HPDE6-E6E7 (cell line): Measurements from ENCODE around the gene SLC15A1.

ENCODE experiments used
- DNase-seq: peaks from one replicate; pipeline ENCODE4 v3.0.0; 2011; ENCODE audit warnings: missing footprints; ENCODE audit errors: extremely low spot score

SLC15A1 gene, protein sequence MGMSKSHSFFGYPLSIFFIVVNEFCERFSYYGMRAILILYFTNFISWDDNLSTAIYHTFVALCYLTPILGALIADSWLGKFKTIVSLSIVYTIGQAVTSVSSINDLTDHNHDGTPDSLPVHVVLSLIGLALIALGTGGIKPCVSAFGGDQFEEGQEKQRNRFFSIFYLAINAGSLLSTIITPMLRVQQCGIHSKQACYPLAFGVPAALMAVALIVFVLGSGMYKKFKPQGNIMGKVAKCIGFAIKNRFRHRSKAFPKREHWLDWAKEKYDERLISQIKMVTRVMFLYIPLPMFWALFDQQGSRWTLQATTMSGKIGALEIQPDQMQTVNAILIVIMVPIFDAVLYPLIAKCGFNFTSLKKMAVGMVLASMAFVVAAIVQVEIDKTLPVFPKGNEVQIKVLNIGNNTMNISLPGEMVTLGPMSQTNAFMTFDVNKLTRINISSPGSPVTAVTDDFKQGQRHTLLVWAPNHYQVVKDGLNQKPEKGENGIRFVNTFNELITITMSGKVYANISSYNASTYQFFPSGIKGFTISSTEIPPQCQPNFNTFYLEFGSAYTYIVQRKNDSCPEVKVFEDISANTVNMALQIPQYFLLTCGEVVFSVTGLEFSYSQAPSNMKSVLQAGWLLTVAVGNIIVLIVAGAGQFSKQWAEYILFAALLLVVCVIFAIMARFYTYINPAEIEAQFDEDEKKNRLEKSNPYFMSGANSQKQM

GRCh38 chr13:98752467-98753290, at the start of gene SLC15A1:
TSS of gene SLC15A1 (minus strand) at chr13:98752672. CDS start at chr13:98752598, 74 bp downstream.
- no peak for DNase-seq

- DNase-seq: no peak
Measured at GRCh38 chr13:98801626-98802418, 49.4 kb upstream of the SLC15A1 start.

DNA sequence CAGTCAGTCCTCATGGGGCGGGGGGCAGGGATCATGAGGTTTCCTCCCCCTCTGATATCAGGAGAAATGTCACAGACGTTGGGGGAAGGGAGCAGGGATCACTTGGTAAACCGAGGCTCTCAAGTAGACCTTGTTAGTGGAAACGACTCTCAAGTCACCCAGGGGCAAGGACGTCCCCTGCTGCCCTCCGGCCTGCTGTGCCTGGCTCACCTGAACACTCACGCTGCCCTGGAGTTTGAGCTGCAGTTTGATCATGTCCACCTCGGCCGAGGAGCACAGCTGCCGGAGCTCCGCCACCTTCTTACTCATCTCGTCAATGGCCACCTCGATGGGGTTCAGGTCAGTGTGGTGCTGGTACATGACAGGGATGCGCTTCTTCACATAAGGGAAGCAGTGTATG, 47.6 kb upstream of the SLC15A1 start:
- DNase-seq: no peak

- no peak for DNase-seq
Measured at GRCh38 chr13:98798849-98799645, 46.6 kb upstream of the SLC15A1 start.

GRCh38 chr13:98797456-98797855, 45.0 kb upstream of the SLC15A1 start:
- DNase-seq: no peak

GRCh38 chr13:98796798-98797197, 44.3 kb upstream of the SLC15A1 start:
- DNase-seq: no peak

DNA sequence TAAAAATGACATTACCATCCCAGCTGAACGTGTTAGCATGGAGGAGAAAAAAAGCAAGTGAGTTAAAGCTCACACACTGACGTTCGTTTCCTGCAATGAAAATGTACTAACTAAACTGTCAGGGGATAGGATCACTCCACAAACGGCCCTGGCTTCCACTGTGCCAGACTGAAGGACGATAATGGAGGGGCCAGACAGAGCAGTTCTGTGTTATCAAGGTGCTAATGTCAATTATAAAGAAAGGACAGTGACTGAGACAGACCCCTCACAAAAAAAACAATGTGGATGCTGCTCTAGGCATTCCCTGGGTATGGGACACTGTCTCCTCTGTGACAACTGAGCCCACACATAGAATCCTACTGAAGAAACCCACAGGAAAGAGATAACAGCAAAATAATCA, 43.7 kb upstream of the SLC15A1 start:
- no peak for DNase-seq

GRCh38 chr13:98795220-98795619, 42.7 kb upstream of the SLC15A1 start:
- DNase-seq: no peak

GRCh38 chr13:98794498-98794897, 42.0 kb upstream of the SLC15A1 start:
- no peak for DNase-seq

- no peak for DNase-seq
Measured at GRCh38 chr13:98792785-98793495, 40.5 kb upstream of the SLC15A1 start.

DNA sequence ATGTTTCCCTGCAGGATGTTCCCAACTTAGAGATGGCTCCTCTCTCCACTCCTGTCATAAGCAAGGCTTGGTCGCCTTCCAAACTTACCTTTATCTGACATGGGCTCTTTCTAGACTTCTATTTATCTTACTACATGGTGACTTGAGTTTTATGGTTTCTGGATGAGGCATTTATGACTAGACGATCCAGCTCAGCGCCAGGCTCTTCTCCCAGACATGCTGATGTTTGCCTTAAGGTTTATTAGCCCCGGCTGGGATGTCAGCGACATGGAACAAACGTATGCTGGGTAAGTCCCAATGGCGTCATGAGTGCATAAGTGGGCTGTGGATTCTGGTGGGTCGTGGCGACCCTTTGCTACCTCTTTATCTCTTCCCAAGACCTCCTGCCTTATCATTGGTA, 39.8 kb upstream of the SLC15A1 start:
- DNase-seq: no peak

DNA sequence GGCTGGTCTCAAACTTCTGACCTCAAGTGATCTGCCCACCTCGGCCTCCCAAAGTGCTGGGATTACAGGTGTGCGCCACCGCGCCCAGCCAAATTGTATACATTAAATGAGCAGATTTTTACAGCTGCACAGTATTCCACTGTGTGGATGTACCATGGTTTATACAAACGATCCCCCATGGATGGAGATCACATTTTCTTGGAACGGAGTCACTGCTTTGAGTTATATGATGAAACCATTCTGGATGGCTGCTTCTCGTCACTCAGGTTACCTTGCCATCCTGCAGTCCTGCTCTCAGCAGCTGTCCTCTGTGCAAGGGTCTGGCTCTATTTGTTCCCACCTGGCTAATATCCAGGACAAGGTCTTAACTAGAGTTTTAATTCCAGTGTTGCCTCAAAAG, 39.1 kb upstream of the SLC15A1 start:
- DNase-seq: no peak

DNA sequence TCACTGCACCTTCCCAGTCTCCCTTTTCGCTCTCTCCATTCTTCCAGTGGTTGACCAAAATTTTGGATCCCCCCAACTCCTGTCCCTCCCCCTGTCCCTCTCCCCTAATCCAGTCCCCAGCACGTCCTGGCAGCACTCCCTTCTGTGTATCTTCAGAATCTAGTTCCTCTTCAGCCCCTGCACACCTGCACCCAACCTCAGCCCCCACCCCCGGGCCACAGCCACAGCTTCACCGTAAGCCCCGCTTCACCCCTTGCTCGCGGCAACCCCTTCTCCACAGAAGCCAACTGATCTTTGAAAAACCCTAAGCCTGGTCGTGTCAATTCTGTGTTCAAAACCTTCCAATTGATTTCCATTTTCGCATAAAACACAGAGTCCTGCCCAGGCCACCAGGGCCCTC, 35.5 kb upstream of the SLC15A1 start:
- no peak for DNase-seq

- no peak for DNase-seq
Measured at GRCh38 chr13:98787173-98787572, 34.7 kb upstream of the SLC15A1 start.

- no peak for DNase-seq
Measured at GRCh38 chr13:98786023-98786422, 33.6 kb upstream of the SLC15A1 start.

DNA sequence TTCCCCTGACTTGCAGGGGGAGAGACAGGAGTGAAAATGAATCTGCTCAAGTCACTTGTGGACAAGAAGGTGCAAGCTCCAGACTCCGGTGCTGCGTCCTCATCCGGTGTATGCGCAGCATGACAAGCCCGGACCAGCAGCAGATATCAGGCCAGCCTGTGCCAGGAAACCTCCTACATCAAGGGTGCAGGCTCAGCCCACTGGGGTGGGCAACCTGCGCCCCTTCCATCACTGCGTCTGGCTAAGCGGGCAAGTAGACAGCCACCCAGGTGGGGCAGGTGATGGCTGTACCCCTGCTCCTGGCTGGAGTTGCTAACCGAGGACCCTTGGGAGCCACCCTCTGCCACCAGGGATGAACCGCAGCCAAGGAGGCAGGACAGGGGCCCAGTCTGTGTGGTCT, 32.9 kb upstream of the SLC15A1 start:
- DNase-seq: no peak

DNA sequence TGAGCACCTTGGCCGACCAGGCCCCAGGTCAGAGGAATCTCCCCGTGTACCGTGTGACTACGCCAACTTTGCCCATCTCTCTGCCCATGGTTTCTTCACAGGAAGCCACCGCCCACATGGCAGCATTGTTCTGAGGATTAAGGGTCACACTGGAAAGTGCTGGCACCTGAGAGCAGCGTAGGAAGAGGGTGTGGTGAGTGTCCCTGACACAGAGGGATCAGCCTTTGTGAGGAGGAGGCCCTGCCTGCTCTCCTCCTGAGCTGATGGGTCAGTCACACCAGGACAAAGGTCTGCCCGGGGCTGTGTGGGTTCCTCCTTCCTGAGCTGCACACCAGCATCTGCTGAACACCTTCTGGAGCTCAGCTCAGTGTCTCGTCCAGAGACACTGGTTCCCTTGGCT, 32.2 kb upstream of the SLC15A1 start:
- no peak for DNase-seq

DNA sequence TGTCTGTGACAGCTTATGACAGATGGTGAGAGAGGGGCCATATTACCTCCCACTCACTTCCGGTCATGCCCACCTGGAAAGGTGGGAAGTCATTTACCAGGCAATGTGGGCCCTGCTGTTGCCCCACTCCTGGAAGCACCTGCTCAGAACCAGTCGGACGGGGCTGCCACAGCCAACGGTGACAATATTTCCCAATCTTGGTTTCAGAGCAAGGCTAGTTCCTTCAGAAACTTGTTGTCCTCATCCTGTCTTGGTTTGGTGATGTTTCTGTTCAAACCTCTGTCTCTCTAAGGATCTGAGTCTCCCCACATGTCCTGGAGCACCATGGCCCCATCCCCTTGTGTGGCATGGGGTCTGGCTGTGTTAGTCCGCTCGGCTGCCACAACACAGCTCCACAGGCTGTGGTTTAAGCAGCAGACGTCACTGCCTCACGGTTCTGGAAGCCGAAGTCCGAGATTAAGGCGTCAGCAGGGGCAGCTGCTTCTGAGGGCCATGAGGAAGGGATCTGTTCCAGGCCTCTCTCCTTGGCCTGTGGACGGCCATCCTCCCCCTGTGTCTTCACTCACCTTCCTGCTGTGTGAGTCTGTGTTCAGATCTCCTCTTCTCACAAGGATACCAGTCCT, 31.5 kb upstream of the SLC15A1 start:
- DNase-seq: no peak

DNA sequence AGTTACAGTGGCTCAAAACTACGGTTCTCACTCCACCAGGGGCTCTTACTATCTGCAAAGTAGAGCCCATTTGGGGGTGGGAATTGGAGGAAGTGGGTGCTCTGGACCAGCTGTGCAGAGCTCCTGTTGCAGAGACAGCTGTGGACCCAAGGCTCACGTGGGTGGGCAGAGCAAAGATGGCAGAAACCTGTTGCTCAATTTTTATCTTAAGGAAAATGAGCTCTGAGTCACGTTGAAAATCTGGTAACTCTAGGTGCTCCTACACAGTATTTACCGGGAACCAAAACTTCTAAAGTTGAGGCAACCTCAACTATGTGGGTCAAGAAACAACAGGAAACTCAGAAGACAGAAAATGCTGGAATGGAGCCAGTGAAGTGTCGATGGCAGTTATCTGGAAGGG, 30.2 kb upstream of the SLC15A1 start:
- DNase-seq: peak; percentile 15

DNA sequence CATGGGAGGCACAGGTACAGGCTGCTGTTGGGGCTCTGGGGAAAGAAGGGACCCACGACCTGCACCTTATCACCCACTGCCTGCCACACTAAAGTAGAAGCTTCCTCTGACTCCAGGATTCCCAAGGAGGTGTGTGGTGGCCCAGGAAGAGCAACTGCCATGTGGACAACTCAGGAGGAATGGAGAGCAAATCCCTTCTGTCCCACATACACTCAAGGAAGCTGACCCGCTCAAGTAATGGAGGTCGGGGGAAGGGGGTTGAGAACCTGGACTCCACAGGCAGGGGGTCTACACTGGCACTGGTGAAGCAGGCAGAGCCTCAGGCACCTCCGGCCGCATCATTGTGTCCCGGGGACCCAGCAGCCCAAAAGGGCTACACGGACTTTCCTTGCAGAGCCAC, 29.4 kb upstream of the SLC15A1 start:
- DNase-seq: no peak
